Activated CD4-positive, alpha-beta T cell treated with anti-CD3 and anti-CD28 coated beads, Interleukin-2, amount 50 U/mL, for 48 hours (primary cell): ENCODE results near the gene KRT17.

Experiments used
- DNase-seq, 2 experiments: peaks; one replicate each; pipeline ENCODE4 v3.0.0-alpha.2; 2020

The KRT17 gene

DNA sequence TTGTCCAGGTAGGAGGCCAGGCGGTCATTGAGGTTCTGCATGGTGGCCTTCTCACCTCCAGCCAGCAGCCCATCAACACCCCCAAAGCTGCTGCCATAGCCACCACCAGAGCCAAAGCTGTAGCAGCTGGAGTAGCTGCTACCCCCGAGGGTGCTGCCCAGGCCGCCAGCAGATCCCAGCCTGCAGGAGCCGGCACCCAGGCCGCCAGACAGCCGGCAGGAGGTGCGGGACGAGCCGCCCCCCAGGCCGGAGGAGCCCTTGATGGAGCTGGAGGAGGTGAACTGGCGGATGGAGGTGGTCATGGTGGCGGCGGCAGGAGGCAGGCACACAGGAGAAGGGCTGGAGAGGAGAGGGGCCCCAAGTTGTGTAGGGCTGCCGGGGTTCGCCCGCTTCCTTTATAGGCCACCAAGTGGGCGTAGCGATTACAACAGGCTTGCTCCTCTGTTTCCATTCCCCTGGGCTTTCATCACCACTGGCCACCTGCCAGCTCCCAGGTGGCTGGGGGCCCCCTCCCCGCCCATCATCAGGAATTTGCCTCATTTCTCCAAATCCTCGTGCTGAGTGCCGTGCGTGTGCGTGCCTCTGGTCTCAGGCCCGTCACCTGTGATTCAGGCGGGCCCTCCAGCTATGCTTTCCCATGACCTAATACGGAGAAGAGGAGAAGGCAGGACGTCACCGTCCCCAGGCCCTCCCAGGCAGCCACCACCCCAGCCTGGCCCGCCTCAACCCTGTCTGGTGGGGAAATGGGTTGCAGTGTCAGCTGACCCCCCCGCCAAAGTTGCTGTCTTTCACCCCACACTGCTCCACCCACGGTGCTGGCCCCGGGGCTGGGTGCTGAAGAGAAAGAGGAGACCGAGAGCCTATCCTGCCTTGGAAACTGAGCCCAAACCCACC lies at the start of gene KRT17:
TSS of gene KRT17 (minus strand) at position 368 of the 894 bp plus-strand sequence. CDS start at position 302, 66 bp downstream.
- no peak for DNase-seq

DNA sequence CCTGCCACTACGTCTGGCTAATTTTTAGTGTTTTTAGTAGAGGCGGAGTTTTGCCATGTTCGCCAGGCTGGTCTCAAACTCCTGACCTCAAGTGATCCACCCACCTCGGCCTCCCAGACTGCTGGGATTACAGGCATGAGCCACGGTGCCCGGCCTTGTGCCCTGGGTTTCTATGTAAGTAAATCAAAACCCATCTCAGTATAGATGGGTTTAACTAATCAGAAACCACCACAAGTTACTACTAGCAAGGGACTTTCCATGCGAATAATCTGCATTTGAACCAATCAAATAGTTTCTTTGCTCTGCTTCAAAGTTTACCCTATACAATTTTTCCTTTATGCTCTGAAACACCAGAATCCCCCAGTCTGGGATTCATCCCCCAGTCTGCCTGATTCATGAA lies 47.8 kb upstream of the KRT17 start:
- peak; percentile 19 to 29 for DNase-seq

- no peak for DNase-seq
Measured at GRCh38 chr17:41667280-41668041, 43.1 kb upstream of the KRT17 start.

DNA sequence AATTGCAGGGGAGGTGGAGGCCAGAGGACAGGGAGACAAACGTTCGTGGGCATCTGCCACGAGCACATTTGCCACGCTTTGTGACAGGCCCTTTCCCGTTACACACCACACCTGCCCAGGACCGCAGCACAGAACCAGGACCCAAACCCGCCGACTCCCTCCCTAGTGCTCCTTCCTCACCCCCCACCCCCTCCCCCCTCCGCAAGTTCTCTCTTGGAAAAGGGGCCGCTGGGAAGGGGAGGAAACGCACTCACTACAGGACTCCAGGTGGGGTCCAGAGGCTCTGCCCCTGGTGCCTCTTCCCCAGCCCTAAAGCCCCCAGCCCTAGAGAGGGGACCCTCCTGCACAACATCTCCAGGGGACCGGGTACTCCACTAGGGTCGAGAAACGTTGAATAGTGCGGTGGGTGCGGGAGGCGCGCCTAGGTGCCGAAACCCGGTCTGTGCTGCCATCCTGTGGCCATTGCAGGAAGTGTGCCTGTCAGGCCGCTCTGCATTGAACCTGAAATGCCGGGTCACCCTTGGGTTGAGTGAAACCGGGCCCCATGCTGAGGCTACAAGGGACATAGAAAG lies 42.4 kb upstream of the KRT17 start:
- peak; percentile 93 to 96 for DNase-seq

GRCh38 chr17:41666237-41666641 lies 41.9 kb upstream of the KRT17 start:
- peak; percentile 73 to 81 for DNase-seq

DNA sequence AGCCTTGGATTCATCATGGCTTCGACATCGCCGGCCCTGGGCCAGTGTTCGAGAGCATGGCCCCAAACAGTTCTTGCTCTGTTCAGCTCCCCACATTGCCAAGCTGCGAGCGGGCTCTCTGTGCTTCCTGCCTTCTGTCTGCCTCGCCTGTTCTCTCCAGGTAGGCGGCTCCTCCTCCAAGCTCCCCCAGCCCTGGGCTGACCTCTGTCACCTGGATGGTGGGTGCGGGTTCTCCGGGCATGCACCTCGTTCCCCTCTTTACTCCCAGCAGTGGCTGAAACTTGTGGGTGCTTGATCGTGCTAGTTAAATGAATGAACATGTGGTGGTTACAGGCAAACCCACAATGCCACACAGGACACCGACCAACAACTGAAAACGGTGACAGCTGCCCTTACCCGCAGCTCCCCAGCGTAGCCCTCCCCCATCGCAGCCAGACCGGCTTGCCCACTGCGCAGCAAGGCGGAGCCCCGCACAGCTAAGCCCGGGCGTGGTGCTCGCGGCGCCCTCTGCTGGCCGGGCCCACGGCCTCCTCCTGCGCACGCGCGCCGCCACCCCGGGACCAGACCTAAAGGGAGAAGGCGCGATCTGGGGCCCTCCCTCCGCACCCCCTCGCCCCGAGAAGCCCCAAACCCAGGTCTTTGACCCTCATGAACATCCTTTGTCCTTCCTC lies 41.3 kb upstream of the KRT17 start:
- peak; percentile 89 to 91 for DNase-seq

DNA sequence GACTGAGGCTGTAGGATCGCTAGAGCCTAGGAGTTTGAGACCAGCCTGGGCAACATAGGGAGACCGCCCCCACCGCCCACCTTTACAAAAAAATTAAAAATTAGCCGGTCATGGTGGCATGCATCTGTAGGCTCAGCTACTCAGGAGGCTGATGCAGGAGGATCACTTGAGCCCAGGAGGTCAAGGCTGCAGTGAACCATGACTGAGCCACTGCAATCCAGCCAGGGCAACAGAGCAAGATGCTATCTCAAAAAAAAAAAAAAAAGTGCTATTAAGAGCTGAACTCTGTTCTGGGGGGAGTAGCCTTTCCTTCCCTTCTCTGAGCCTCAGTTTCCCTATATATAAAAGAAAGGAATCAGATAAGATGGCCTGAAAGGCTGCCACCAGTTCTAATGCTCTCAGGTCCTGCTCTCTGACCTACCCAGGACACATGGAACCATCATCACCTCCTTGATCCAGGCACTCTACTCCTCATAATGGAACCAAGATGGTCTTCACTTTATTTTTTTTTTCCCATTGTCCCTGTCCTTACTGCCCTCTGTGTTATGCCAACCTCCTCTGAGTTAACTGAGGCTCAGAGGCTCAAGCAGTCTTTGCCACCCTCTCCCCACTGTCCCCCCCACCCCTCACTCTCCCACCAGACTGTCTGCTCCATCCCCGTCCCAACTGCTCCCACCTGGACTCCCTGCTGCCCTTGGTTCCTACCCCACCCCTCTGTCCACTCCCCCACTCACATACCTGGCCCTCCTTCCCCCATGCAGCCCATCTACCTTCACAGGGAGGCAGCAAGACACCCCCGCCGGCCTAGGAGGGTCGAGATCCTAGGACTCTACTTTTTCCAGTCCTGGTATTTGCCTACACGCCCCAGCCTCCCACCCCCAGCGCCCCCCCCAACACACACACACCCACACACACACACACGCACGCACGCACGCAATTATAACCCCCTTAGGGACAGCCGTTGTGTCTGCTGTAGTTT lies 40.5 kb upstream of the KRT17 start:
- no peak for DNase-seq

GRCh38 chr17:41664172-41664457 lies 39.7 kb upstream of the KRT17 start:
- DNase-seq: no peak

GRCh38 chr17:41663451-41664171 lies 39.2 kb upstream of the KRT17 start:
- no peak for DNase-seq

GRCh38 chr17:41660221-41660711 lies 35.9 kb upstream of the KRT17 start:
- no peak for DNase-seq

DNA sequence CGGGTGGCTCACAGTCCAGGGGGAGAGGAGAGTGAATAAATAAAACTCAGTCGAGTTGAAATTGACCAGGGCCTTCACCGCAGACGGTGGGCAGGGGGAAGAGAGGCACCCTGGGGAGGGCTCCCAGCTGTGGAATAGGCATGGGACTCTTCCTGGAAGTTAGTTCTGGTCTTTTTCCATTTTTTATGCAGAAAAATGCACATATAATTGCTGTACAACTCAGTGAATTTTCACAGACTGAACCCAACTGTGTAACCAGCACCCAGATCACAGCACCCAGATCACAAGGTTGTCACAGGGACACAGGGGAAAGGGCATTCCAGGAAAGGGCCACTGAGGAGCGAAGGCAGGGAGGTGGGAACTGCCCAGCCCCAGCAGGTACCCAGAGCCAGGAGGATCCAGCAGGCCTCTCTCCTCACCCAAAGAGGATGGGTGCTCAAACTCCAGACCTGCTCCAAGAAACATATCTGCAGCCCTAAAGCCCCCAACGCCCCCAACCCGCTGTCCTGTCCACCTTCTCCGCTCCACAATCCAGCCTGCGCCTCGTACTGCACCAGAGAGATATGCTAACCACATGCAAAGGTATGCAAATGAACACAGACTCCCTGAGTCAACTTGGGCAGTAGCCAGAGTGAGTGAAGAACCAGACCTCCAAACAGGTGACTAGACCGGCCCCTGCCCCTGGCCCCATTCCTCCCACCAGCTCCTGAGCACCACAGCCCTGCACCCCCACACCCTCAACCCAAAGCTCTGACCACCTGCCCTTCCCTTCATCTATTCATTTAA lies 35.2 kb upstream of the KRT17 start:
- no peak for DNase-seq

DNA sequence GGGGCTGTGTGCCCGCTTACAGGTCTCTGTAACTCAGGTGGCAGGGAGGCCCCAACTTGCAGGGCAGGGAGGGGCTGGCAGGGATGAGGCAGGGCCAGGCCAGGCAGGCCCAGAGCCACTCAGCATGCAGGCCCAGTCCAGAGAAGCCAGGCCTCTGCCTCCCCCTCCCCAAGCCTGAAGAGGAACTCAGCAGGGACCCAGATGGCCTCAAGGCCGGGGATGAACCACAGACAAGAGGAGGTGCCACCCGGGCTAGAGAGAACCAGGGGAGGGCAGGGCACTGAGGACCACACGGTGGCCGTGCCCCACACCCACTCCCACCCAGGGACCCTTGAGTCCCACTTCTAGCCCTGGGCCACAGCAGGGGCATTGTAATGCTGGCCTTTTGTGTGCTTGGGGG lies 34.5 kb upstream of the KRT17 start:
- no peak for DNase-seq

DNA sequence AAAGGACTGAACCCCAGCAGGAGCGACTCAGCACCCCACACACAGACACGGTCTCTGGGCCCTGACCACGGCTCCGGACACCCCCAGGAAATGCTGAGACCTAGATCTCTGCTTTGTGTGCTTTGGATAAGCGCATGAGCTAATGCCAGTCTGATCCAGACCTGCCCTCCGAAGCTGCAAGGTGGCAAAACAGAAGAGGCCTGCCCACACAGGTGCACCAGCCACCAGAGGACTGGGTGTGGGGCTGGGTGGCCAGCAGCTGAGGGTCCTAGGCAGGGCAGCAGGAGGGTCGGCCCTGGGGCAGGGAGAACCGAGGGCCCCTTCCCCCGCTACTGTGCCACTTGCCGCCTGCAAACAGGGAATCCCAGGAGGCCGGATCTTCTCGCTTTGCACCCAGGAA lies 33.6 kb upstream of the KRT17 start:
- no peak for DNase-seq

DNA sequence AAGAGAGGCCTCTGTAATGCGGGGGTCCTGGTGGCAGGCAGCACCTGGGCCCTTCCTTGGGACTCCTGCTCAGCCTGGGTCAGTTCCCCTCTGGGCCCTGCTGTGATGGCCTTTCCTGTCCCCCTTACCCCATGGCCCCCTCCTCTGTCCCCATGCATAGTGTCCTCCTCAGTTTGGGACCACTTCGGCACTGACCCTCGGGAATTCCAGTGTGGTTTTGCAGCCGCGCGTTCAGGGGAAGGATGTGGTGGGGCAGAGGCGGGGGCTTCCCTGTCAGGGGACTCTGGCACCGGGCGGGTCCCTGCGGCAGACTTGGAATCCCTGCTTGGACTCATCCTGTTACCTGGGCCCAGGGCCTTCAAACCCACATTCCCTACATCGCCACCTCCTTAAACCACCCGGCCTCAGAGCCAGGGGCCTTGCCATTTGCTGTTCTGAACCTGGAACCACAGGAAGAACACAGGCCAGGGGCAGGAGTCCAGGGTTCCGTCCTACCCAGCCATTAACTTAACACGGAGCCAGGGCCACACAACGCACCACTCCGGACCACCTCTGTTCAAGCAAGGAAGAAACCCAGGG lies 32.9 kb upstream of the KRT17 start:
- no peak for DNase-seq

GRCh38 chr17:41656249-41657023 lies 32.1 kb upstream of the KRT17 start:
- no peak for DNase-seq

DNA sequence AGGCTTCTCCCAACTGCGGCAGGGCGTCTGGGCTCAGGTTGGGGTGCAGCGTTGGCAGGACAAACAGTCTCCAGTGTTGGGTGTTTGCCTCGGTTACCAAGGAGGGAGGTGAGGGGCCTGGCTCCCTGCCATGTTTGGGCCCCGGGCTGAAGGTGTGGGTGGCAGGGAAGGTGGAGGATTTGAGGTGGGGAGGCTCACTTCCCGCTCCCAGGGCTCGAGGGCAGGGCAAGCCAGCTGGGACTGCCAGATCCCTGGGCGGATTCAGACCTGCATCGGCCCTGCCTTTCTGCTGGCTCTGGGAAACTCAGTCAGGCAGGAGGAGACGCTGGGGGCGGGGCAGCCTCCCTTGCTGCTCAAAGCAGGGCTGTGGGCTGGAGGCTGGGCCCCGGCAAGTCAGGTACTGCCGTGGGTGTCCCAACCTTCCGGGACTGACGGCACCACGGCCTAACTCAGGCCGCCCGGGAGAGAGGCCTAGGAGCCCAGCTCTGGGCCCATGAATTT lies 31.3 kb upstream of the KRT17 start:
- DNase-seq: no peak

GRCh38 chr17:41654678-41655607 lies 30.6 kb upstream of the KRT17 start:
- no peak for DNase-seq
